ENCODE results near the gene STT3B. TPM values are rescaled to one million over a fixed set of nuclear protein-coding genes. Genes with fewer than 3 reads are reported as not detected.

The STT3B gene
- total RNA-seq, 1 experiment from 2014 or later, result 105 TPM

GRCh38 chr3:31565288-31565687 is 32.6 kb downstream of the STT3B start:
- Histone ChIP-seq H3K36me3 (ENCODE audit: control insufficient read depth, insufficient read depth, low read length) (no peaks in the 10 kb centered on the region; the same call in 1 of the 2 replicates), H3K4me1 (ENCODE audit: control insufficient read depth, insufficient read depth, low read length) (peaks cover 6% of the 10 kb centered on the region; the same call in 1 of the 2 replicates), H3K27me3 (ENCODE audit: control insufficient read depth, insufficient read depth, low read length) (no peaks in the 10 kb centered on the region), H3K27ac (ENCODE audit: low read length) (no peak overlapping the region), H3K9me3 (ENCODE audit: control insufficient read depth, insufficient read depth, low read depth, low read length) (peaks cover 5% of the 10 kb centered on the region; the same call in 1 of the 2 replicates), H3K4me3 (ENCODE audit: low read depth in 2 of 2, low read length in 2 of 2) (no peak overlapping the region)
- in situ Hi-C loops (cut with HindIII; ENCODE audit: low pct_unique_long_range_greater_than_20kb, low sequenced_read_pairs), result no loop called here
- intact Hi-C loops (cut with micrococcal nuclease; ENCODE audit: unreplicated experiment), result no loop called here
- DNase-seq (ENCODE audit: low read depth, low spot score) (no peak), ATAC-seq (no peak)
- no TSS peak for BruUV-seq (replicated peaks)
- ChIA-PET CTCF (no interaction called here), POLR2A (no interaction called here)
- TF ChIP-seq TCF7L2 (IDR thresholded peaks at IDR 0.05; ENCODE audit: low read depth, low read length), result no peak
- no peak for TF ChIP-seq SIN3A (IDR thresholded peaks at IDR 0.05; ENCODE audit: borderline replicate concordance, insufficient read depth, low read depth, low read length)
- TF ChIP-seq CTCF (IDR thresholded peaks at IDR 0.05), result no peak
- TF ChIP-seq POLR2AphosphoS5 (IDR thresholded peaks at IDR 0.05; ENCODE audit: low read depth, low read length), result no peak
- no peak for TF ChIP-seq REST (IDR thresholded peaks at IDR 0.05; ENCODE audit: insufficient read depth in 1 of 2, low read depth in 2 of 2, low read length in 1 of 2)

DNA sequence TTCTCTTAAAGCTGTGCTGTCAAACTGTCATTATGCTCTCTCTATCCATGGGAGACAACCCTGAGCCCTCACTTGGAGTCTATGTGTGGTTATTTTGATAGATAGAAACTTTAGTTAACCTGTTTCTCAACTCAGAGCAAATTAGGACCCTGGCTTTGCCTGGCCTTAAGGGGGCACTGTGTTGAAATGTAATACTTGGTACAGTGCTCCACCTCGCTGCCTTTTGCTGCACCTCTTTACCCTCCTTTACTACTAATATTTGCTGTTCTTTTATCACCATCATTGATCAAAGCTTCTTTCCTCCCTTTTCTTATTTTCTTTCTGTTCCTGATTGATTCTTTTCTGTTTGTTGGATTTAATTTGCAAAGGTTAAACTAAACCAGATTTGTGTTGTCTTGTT is 34.3 kb downstream of the STT3B start:
- H3K4me3 ChIP-seq (ENCODE audit: low read depth in 2 of 2, low read length in 2 of 2), result no peak overlapping the region
- ATAC-seq, result no peak
- no peaks in the 10 kb centered on the region for H3K27me3 ChIP-seq (ENCODE audit: control insufficient read depth, insufficient read depth, low read length)
- no peak for DNase-seq (ENCODE audit: low read depth, low spot score)
- TF ChIP-seq POLR2AphosphoS5 (IDR thresholded peaks at IDR 0.05; ENCODE audit: low read depth, low read length), result no peak
- TF ChIP-seq CTCF (IDR thresholded peaks at IDR 0.05), result peak; percentile 57
- in situ Hi-C loops (cut with HindIII; ENCODE audit: low pct_unique_long_range_greater_than_20kb, low sequenced_read_pairs), result no loop called here
- intact Hi-C loops (cut with micrococcal nuclease; ENCODE audit: unreplicated experiment), result no loop called here
- POLR2A ChIA-PET, result no interaction called here
- CTCF ChIA-PET, result no interaction called here
- BruUV-seq (replicated peaks), result no TSS peak
- H3K36me3 ChIP-seq (ENCODE audit: control insufficient read depth, insufficient read depth, low read length), result no peaks in the 10 kb centered on the region; the same call in 1 of the 2 replicates
- no peaks in the 10 kb centered on the region for H3K9me3 ChIP-seq (ENCODE audit: control insufficient read depth, insufficient read depth, low read depth, low read length)
- H3K4me1 ChIP-seq (ENCODE audit: control insufficient read depth, insufficient read depth, low read length), result peaks cover 6% of the 10 kb centered on the region; the same call in 1 of the 2 replicates
- no peak overlapping the region for H3K27ac ChIP-seq (ENCODE audit: low read length)

Data from Panc1 (cell line).